NCI-H146 (cell line): ENCODE results near the gene MUS81.
"Not testable (repeated sequence)": the region's sequence is repeated elsewhere in the genome, so short reads cannot be mapped to it uniquely, and the experiment has no call there.

Source experiments
- DNase-seq: peaks from one replicate; lab custom pipeline; 2025; lab: John Stamatoyannopoulos, UW

MUS81 gene

GRCh38 chr11:65847746-65848145 is 12.5 kb upstream of the MUS81 start:
- DNase-seq: no peak

GRCh38 chr11:65848693-65849092 is 11.5 kb upstream of the MUS81 start:
- not testable (repeated sequence) for DNase-seq

- DNase-seq: no peak
These were observed 10.9 kb upstream of the MUS81 start for GRCh38 chr11:65849366-65849765.

GRCh38 chr11:65849771-65850216 is 10.4 kb upstream of the MUS81 start:
- no peak for DNase-seq

GRCh38 chr11:65850217-65851082 is 9.8 kb upstream of the MUS81 start:
- no peak for DNase-seq

- no peak for DNase-seq
These were observed 9.1 kb upstream of the MUS81 start for GRCh38 chr11:65851083-65851579.

- no peak for DNase-seq
These were observed 8.3 kb upstream of the MUS81 start for GRCh38 chr11:65851811-65852507.

- DNase-seq: no peak
These were observed 7.6 kb upstream of the MUS81 start for GRCh38 chr11:65852508-65853245.

- DNase-seq: no peak
These were observed 6.8 kb upstream of the MUS81 start for GRCh38 chr11:65853246-65853979.

GRCh38 chr11:65854161-65854592 is 6.1 kb upstream of the MUS81 start:
- DNase-seq: no peak

- DNase-seq: no peak
These were observed 5.1 kb upstream of the MUS81 start for GRCh38 chr11:65854852-65855837.

GRCh38 chr11:65855927-65856363 is 4.3 kb upstream of the MUS81 start:
- no peak for DNase-seq

GRCh38 chr11:65856689-65857499 is 3.3 kb upstream of the MUS81 start:
- DNase-seq: peak; percentile 52

GRCh38 chr11:65857500-65857852 is 2.8 kb upstream of the MUS81 start:
- peak; percentile 73 for DNase-seq

- DNase-seq: peak; percentile 98
These were observed 2.2 kb upstream of the MUS81 start, which contains the start of gene CFL1 for GRCh38 chr11:65857853-65858680. CFL1 (minus strand) TSS chr11:65858180; CDS start chr11:65858099, 81 bp downstream.

- DNase-seq: no peak
These were observed 1.5 kb upstream of the MUS81 start for GRCh38 chr11:65858681-65859087.

GRCh38 chr11:65859095-65859811 is 980 bp upstream of the MUS81 start:
- peak; percentile 100 for DNase-seq

GRCh38 chr11:65859812-65860277 is 388 bp upstream of the MUS81 start:
- no peak for DNase-seq
